A673 (cell line): ENCODE measurements around the gene SYT7.

Experiments used
- CTCF ChIP-seq: fragments of 300-800, 200-600 bp; sonication (generic); conservative IDR thresholded peaks from 2 replicates; pipeline ENCODE4 v1.5.1; 2017; ENCODE audit warnings: low read depth, mild to moderate bottlenecking, antibody characterized with exemption, low read length, moderate library complexity, mixed read lengths
- EZH2 ChIP-seq: fragments of 200-600 bp; sonication (generic); IDR thresholded peaks from 2 replicates; pipeline ENCODE4 v1.6.1; 2017; ENCODE audit warnings: borderline replicate concordance, low read depth, mild to moderate bottlenecking, mixed read lengths, antibody characterized with exemption, low read length; ENCODE audit not compliant: poor library complexity, severe bottlenecking

- TF ChIP-seq CTCF: no peak
- TF ChIP-seq EZH2: no peak
These were observed 44.1 kb downstream of the SYT7 start for GRCh38 chr11:61536676-61537270.
